K562 (cell line): ENCODE results near the gene ADI1. TPM values are rescaled to one million over a fixed set of nuclear protein-coding genes. Genes with fewer than 3 reads are reported as not detected.

Experiments used
- ATAC-seq: fragments of 200-7000 bp; cut with Tn5 transposase; 3 replicates; pipeline ENCODE4 v1.9.1; 2020; ENCODE audit warnings: moderate library complexity
- BruUV-seq: library from RNA; stranded (reverse); fragments of 400-500 nt; replicated peaks from 2 replicates; lab custom pipeline; 2021; lab: Mats Ljungman, UMichigan
- CTCF ChIA-PET: fragments of 300-600 bp; formaldehyde crosslinking; extraction: SDS; loops from one replicate; lab custom pipeline; 2021; ENCODE audit warnings: low intra/inter-chr PET ratio; lab: Yijun Ruan, JAX
- POLR2A ChIA-PET: fragments of 300-600, 350-650 bp; sonication (Branson Sonifier 250); formaldehyde crosslinking; extraction: SDS; loops from one replicate; lab custom pipeline; 2021; ENCODE audit warnings: antibody characterized with exemption, inconsistent platforms; lab: Yijun Ruan, JAX
- DNase-seq, 4 experiments: peaks; one replicate each; pipeline versions ENCODE4 v3.0.0 to v3.0.0-alpha.2; 2011 to 2018; ENCODE audit warnings: low spot score in 3 of 4, mixed read lengths in 3 of 4; ENCODE audit errors: extremely low read depth in 1 of 4
- FAIRE-seq: peaks from 2 replicates; lab custom pipeline; 2011; peaks lifted over from hg19 to GRCh38; lab: Jason Lieb, UNC
- H2AFZ ChIP-seq: 2 replicates; pipeline ENCODE4 v1.6.0; 2011; ENCODE audit warnings: low read depth, low read length, control low read depth, inconsistent platforms
- H3K27ac ChIP-seq: fragments of 200-600 bp; 3 replicates; pipeline ENCODE4 v1.8.0; 2011; ENCODE audit warnings: low read depth, mild to moderate bottlenecking, control low read depth, inconsistent platforms, low read length, moderate library complexity, mixed read lengths; ENCODE audit errors: extremely low read depth
- H3K27me3 ChIP-seq, 2 experiments: fragments of 300-600 bp in 1 of 2; 2 replicates in 1 of 2; 3 replicates in 1 of 2; pipeline versions ENCODE4 v1.6.0 to v1.8.0; 2011; ENCODE audit warnings: inconsistent platforms in 2 of 2, low read length in 2 of 2, mild to moderate bottlenecking in 1 of 2, mixed read lengths in 1 of 2, moderate library complexity in 1 of 2; ENCODE audit not compliant: control insufficient read depth in 2 of 2, insufficient read depth in 2 of 2
- H3K36me3 ChIP-seq: fragments of 300-600 bp; 3 replicates; pipeline ENCODE4 v1.8.0; 2011; ENCODE audit warnings: mild to moderate bottlenecking, low read length, inconsistent platforms; ENCODE audit not compliant: control insufficient read depth, insufficient read depth
- H3K4me1 ChIP-seq, 2 experiments: fragments of 200-600 bp in 1 of 2; replicated peaks in 1 of 2; 2 replicates in 1 of 2; 3 replicates in 1 of 2; pipeline versions ENCODE4 v1.5.1 to v1.8.0; 2011; ENCODE audit warnings: inconsistent platforms in 2 of 2, low read length in 2 of 2, mild to moderate bottlenecking in 1 of 2, mixed read lengths in 1 of 2, moderate library complexity in 1 of 2; ENCODE audit not compliant: control insufficient read depth in 2 of 2, insufficient read depth in 2 of 2
- H3K4me2 ChIP-seq: 2 replicates; pipeline ENCODE4 v1.6.1; 2011; ENCODE audit warnings: low read length, control low read depth, inconsistent platforms, mixed read lengths; ENCODE audit not compliant: insufficient read depth
- H3K4me3 ChIP-seq: fragments of 200-600 bp; sonication (generic), shearing (Covaris generic); 2 replicates; pipeline ENCODE4 v1.5.1; 2016; ENCODE audit warnings: control low read depth, inconsistent platforms
- H3K79me2 ChIP-seq: fragments of 200-600 bp; 3 replicates; pipeline ENCODE4 v1.8.0; 2011; ENCODE audit warnings: low read length, inconsistent platforms; ENCODE audit not compliant: control insufficient read depth, insufficient read depth
- H3K9ac ChIP-seq, 2 experiments: 2 replicates each; pipeline versions ENCODE4 v1.6.0 to v1.6.1; 2011; ENCODE audit warnings: low read depth in 2 of 2, low read length in 2 of 2, control low read depth in 1 of 2, inconsistent platforms in 1 of 2, mild to moderate bottlenecking in 1 of 2, mixed read lengths in 1 of 2; ENCODE audit not compliant: insufficient read depth in 1 of 2
- H3K9me1 ChIP-seq: one replicate; pipeline ENCODE4 v1.6.0; 2011; ENCODE audit warnings: inconsistent platforms, mild to moderate bottlenecking, low read length, moderate library complexity; ENCODE audit not compliant: control insufficient read depth, insufficient read depth
- H3K9me3 ChIP-seq: replicated peaks from 2 replicates; pipeline ENCODE4 v1.5.1; 2011; ENCODE audit warnings: low read depth, low read length, inconsistent platforms; ENCODE audit not compliant: control insufficient read depth, insufficient read depth
- H4K20me1 ChIP-seq: replicated peaks from 2 replicates; pipeline ENCODE4 v1.6.1; 2011; ENCODE audit warnings: low read length, inconsistent platforms, mixed read lengths; ENCODE audit not compliant: control insufficient read depth, insufficient read depth
- HDAC1 ChIP-seq, 2 experiments: fragments of 450-650 bp; IDR thresholded peaks; 2 replicates each; pipeline ENCODE4 v1.6.1; 2016 to 2017; ENCODE audit warnings: inconsistent platforms in 1 of 2, mild to moderate bottlenecking in 1 of 2, moderate library complexity in 1 of 2
- KDM4B ChIP-seq, 2 experiments: fragments of 450-650 bp in 1 of 2; sonication (generic) in 1 of 2; IDR thresholded peaks; 2 replicates each; pipeline ENCODE4 v1.6.1; 2016 to 2017; ENCODE audit warnings: borderline replicate concordance in 2 of 2, antibody characterized with exemption in 1 of 2, low read depth in 1 of 2, mild to moderate bottlenecking in 1 of 2
- ZHX1 ChIP-seq: fragments of 150-350 bp; conservative IDR thresholded peaks from 2 replicates; pipeline ENCODE4 v1.6.1; 2014; ENCODE audit warnings: low read length
- ZNF24 ChIP-seq: fragments of 450-650 bp; IDR thresholded peaks from 2 replicates; pipeline ENCODE4 v1.6.1; 2016
- WGBS: fragments of 100-300 bp; shearing (Covaris generic); methylation state at CpG from one replicate; pipeline ENCODE4 v1.1.6; 2016; ENCODE audit warnings: low coverage, mixed read lengths; ENCODE audit not compliant: insufficient coverage; ENCODE audit errors: missing lambda C conversion rate; 5-methylcytosine and 5-hydroxymethylcytosine counted together
- in situ Hi-C: fragments of 300-500 bp; cut with MboI; formaldehyde crosslinking; loops from 4 replicates; pipeline ENCODE4 v1.15.0; 2018; ENCODE audit warnings: inconsistent platforms, mixed read lengths
- intact Hi-C: fragments of 100-400 bp; cut with micrococcal nuclease; formaldehyde crosslinking; loops from 2 replicates; pipeline ENCODE4 v1.14.2; 2022
- polyA plus RNA-seq, 8 experiments: library from polyadenylated mRNA; depleted of rRNA in 4 of 8; stranded (reverse) in 5 of 8; unstranded in 3 of 8; fragments of >200 nt; fragmentation: Nextera tagmentation in 2 of 8; fragmentation: Illumina TruSeq in 1 of 8; extraction: Ambion mirVana in 2 of 8; extraction: Trizol in 1 of 8; gene quantifications; 2 replicates each; pipeline versions ENCODE4 v1.2.1 to v1.2.3, GENCODE V29; 2011 to 2014; ENCODE audit warnings: inconsistent platforms in 1 of 8, missing spikeins in 1 of 8
- total RNA-seq, 7 experiments: library from RNA; depleted of rRNA in 6 of 7; stranded (reverse); fragments of >200 nt in 6 of 7; fragmentation: Illumina TruSeq in 2 of 7; extraction: Trizol in 2 of 7; gene quantifications; 2 replicates each; pipeline versions ENCODE4 v1.2.1 to v1.2.3, GENCODE V29; 2011 to 2021; ENCODE audit warnings: low replicate concordance in 1 of 7
- TF ChIP-seq, protein P1 (sequence below): fragments of 250-450 bp; sonication (Bioruptor Pico); IDR thresholded peaks from 2 replicates; pipeline ENCODE4 v1.8.0; 2022; ENCODE audit warnings: inconsistent platforms, mild to moderate bottlenecking, moderate library complexity, borderline replicate concordance
- TF ChIP-seq, protein P2 (sequence below): fragments of 250-450 bp; sonication (Bioruptor Pico); IDR thresholded peaks from 2 replicates; pipeline ENCODE4 v1.4.0; 2020

ADI1 gene
- total and polyA plus RNA-seq, 9 of the 15 experiments (the other 6 are each of a cell fraction or from before 2014, with no cell fraction given) = 6.1 to 51.0 (median 27.1) TPM

- no peak for DNase-seq
- CTCF ChIA-PET = no interaction called here
- no peaks in the 10 kb centered on the region for H3K79me2 ChIP-seq
These were observed 64.5 kb downstream of the ADI1 start for GRCh38 chr2:3454802-3455201.

More at GRCh38 chr2:3454802-3455201, 64.5 kb downstream of the ADI1 start:
- no peak overlapping the region for H2AFZ ChIP-seq
- H3K4me2 ChIP-seq = no peak overlapping the region
- FAIRE-seq (no peak), ATAC-seq (no peak)
- no TSS peak for BruUV-seq
- H3K9me3 ChIP-seq = no peaks in the 10 kb centered on the region
- in situ Hi-C loops (no loop called here), intact Hi-C loops (no loop called here)
- TF ChIP-seq, protein P1, sequence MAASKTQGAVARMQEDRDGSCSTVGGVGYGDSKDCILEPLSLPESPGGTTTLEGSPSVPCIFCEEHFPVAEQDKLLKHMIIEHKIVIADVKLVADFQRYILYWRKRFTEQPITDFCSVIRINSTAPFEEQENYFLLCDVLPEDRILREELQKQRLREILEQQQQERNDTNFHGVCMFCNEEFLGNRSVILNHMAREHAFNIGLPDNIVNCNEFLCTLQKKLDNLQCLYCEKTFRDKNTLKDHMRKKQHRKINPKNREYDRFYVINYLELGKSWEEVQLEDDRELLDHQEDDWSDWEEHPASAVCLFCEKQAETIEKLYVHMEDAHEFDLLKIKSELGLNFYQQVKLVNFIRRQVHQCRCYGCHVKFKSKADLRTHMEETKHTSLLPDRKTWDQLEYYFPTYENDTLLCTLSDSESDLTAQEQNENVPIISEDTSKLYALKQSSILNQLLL = no peak
- TF ChIP-seq ZNF24 = no peak
- TF ChIP-seq ZHX1 = no peak
- TF ChIP-seq, protein P2, sequence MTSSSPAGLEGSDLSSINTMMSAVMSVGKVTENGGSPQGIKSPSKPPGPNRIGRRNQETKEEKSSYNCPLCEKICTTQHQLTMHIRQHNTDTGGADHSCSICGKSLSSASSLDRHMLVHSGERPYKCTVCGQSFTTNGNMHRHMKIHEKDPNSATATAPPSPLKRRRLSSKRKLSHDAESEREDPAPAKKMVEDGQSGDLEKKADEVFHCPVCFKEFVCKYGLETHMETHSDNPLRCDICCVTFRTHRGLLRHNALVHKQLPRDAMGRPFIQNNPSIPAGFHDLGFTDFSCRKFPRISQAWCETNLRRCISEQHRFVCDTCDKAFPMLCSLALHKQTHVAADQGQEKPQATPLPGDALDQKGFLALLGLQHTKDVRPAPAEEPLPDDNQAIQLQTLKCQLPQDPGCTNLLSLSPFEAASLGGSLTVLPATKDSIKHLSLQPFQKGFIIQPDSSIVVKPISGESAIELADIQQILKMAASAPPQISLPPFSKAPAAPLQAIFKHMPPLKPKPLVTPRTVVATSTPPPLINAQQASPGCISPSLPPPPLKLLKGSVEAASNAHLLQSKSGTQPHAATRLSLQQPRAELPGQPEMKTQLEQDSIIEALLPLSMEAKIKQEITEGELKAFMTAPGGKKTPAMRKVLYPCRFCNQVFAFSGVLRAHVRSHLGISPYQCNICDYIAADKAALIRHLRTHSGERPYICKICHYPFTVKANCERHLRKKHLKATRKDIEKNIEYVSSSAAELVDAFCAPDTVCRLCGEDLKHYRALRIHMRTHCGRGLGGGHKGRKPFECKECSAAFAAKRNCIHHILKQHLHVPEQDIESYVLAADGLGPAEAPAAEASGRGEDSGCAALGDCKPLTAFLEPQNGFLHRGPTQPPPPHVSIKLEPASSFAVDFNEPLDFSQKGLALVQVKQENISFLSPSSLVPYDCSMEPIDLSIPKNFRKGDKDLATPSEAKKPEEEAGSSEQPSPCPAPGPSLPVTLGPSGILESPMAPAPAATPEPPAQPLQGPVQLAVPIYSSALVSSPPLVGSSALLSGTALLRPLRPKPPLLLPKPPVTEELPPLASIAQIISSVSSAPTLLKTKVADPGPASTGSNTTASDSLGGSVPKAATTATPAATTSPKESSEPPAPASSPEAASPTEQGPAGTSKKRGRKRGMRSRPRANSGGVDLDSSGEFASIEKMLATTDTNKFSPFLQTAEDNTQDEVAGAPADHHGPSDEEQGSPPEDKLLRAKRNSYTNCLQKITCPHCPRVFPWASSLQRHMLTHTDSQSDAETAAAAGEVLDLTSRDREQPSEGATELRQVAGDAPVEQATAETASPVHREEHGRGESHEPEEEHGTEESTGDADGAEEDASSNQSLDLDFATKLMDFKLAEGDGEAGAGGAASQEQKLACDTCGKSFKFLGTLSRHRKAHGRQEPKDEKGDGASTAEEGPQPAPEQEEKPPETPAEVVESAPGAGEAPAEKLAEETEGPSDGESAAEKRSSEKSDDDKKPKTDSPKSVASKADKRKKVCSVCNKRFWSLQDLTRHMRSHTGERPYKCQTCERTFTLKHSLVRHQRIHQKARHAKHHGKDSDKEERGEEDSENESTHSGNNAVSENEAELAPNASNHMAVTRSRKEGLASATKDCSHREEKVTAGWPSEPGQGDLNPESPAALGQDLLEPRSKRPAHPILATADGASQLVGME (CRISPR knock-in tag) = no peak
- no peak for TF ChIP-seq KDM4B (IDR thresholded peaks at IDR 0.05; ENCODE audit: borderline replicate concordance in 2 of 2, low read depth in 1 of 2)
- TF ChIP-seq HDAC1 (IDR thresholded peaks at IDR 0.05) = no peak
- peaks cover 51% of the 10 kb centered on the region; the same call in 2 of the 3 replicates for H3K36me3 ChIP-seq
- peaks cover 8 to 22% of the 10 kb centered on the region in 2 experiments; a peak in 4 of 5 replicates for H3K4me1 ChIP-seq
- no peak overlapping the region for H3K9ac ChIP-seq
- peaks cover 3% of the 10 kb centered on the region; the same call in 1 of the 2 replicates for H4K20me1 ChIP-seq
- POLR2A ChIA-PET = no interaction called here
- peaks cover 5% of the 10 kb centered on the region for H3K9me1 ChIP-seq
- 94% methylated on average over 20 of the region's 22 CpGs for WGBS
- H3K27ac ChIP-seq = no peak overlapping the region
- H3K4me3 ChIP-seq = no peak overlapping the region
- H3K27me3 ChIP-seq = no peaks in the 10 kb centered on the region
